Left lung (tissue), 10 donors: Measurements from ENCODE around the gene IKZF1. TPM values are rescaled to one million over a fixed set of nuclear protein-coding genes. Genes with fewer than 3 reads are reported as not detected.
A peak's percentile ranks its signal among the peaks of the same experiment; 100 is the strongest.

Source experiments
- ATAC-seq: fragments of 200-7000 bp; cut with Tn5 transposase; one replicate; pipeline ENCODE4 v1.9.1; 2020; ENCODE audit warnings: moderate library complexity
- DNase-seq, 4 donors: peaks; one replicate each; pipeline ENCODE4 v3.0.0-alpha.2; 2013 to 2020
- H3K27ac ChIP-seq, 2 donors: fragments of 200-600 bp; sonication (generic) in 1 of 2; one replicate each; pipeline versions ENCODE4 v1.5.0 to v1.8.0; 2020 to 2021
- H3K27me3 ChIP-seq, 2 donors: fragments of 200-600 bp; sonication (generic) in 1 of 2; one replicate each; pipeline versions ENCODE4 v1.5.0 to v1.8.0; 2020 to 2021
- H3K36me3 ChIP-seq, 2 donors: fragments of 200-600 bp; sonication (generic) in 1 of 2; one replicate each; pipeline versions ENCODE4 v1.5.0 to v1.8.0; 2020 to 2021
- H3K4me1 ChIP-seq, 2 donors: fragments of 200-600 bp; one replicate each; pipeline ENCODE4 v1.8.0; 2021
- H3K4me3 ChIP-seq, 2 donors: fragments of 200-600 bp; sonication (generic) in 1 of 2; one replicate each; pipeline versions ENCODE4 v1.5.0 to v1.8.0; 2020 to 2021; ENCODE audit warnings: mild to moderate bottlenecking in 1 of 2
- H3K9me3 ChIP-seq, 2 donors: fragments of 200-600 bp; sonication (generic) in 1 of 2; one replicate each; pipeline versions ENCODE4 v1.5.0 to v1.8.0; 2020 to 2021
- CTCF ChIP-seq, 2 donors: fragments of 200-600 bp; sonication (generic) in 1 of 2; IDR thresholded peaks; one replicate each; pipeline versions ENCODE4 v1.5.0 to v1.8.0; 2021; ENCODE audit warnings: antibody characterized with exemption in 2 of 2
- intact Hi-C, 2 donors: fragments of 100-400 bp; cut with DNase I; formaldehyde crosslinking; loops; one replicate each; pipeline versions ENCODE4 v1.11.2 to v1.14.2; 2022
- polyA plus RNA-seq, 6 donors: library from polyadenylated mRNA; unstranded; fragments of 120-200 nt; gene quantifications; one replicate each; pipeline ENCODE4 v1.2.1, GENCODE V29; 2013; ENCODE audit not compliant: insufficient read length in 6 of 6
- total RNA-seq, 2 donors: library from RNA; stranded (reverse); fragmentation: NEBNext Ultra II Directional; extraction: Animal tissue kit (Norgen Biotek cat#: 25700); gene quantifications; one replicate each; pipeline ENCODE4 v1.2.1, GENCODE V29; 2021
- donor health status: DM: no; HTN: yes; CAD: no.
- donor health status: DM: no; HTN: no; CAD: no.

Gene IKZF1
- total and polyA plus RNA-seq, 8 donors: 1.9 to 50.2 (median 2.3) TPM

GRCh38 chr7:50396856-50397255 lies 92.3 kb downstream of the IKZF1 start:
- peaks cover 17 to 34% of the 10 kb centered on the region in 2 donors for H3K27me3 ChIP-seq
- no peak overlapping the region for H3K4me3 ChIP-seq
- TF ChIP-seq CTCF (IDR thresholded peaks at IDR 0.05): no peak
- intact Hi-C loops: no loop called here
- ATAC-seq: no peak
- DNase-seq: no peak
- H3K4me1 ChIP-seq: peaks cover 0 to 17% of the 10 kb centered on the region in 2 donors
- H3K9me3 ChIP-seq: no peaks in the 10 kb centered on the region
- peaks cover 0 to 57% of the 10 kb centered on the region in 2 donors for H3K36me3 ChIP-seq
- no peak overlapping the region for H3K27ac ChIP-seq

- no peak for TF ChIP-seq CTCF (IDR thresholded peaks at IDR 0.05)
- peaks cover 17 to 40% of the 10 kb centered on the region in 2 donors for H3K27me3 ChIP-seq
- intact Hi-C loops: no loop called here
- peaks cover 0 to 17% of the 10 kb centered on the region in 2 donors for H3K4me1 ChIP-seq
- no peaks in the 10 kb centered on the region for H3K9me3 ChIP-seq
- ATAC-seq (no peak), DNase-seq (no peak)
- H3K4me3 ChIP-seq: no peak overlapping the region
- H3K36me3 ChIP-seq: peaks cover 0 to 56% of the 10 kb centered on the region in 2 donors
- H3K27ac ChIP-seq: no peak overlapping the region
Observed at GRCh38 chr7:50397320-50397970, 92.9 kb downstream of the IKZF1 start.

GRCh38 chr7:50397971-50398324 lies 93.4 kb downstream of the IKZF1 start:
- intact Hi-C loops: no loop called here
- ATAC-seq (no peak), DNase-seq (no peak)
- peaks cover 0 to 55% of the 10 kb centered on the region in 2 donors for H3K36me3 ChIP-seq
- H3K9me3 ChIP-seq: no peaks in the 10 kb centered on the region
- H3K27me3 ChIP-seq: peaks cover 17 to 40% of the 10 kb centered on the region in 2 donors
- H3K4me1 ChIP-seq: peaks cover 0 to 17% of the 10 kb centered on the region in 2 donors
- TF ChIP-seq CTCF (IDR thresholded peaks at IDR 0.05): no peak
- H3K4me3 ChIP-seq: no peak overlapping the region
- no peak overlapping the region for H3K27ac ChIP-seq

- DNase-seq: no peak
- Histone ChIP-seq H3K36me3 (peaks cover 0 to 49% of the 10 kb centered on the region in 2 donors), H3K27ac (no peak overlapping the region), H3K9me3 (no peaks in the 10 kb centered on the region), H3K27me3 (peaks cover 17 to 40% of the 10 kb centered on the region in 2 donors), H3K4me3 (no peak overlapping the region), H3K4me1 (peaks cover 0 to 12% of the 10 kb centered on the region in 2 donors)
- ATAC-seq: no peak
- intact Hi-C loops: no loop called here
- no peak for TF ChIP-seq CTCF (IDR thresholded peaks at IDR 0.05)
Observed at GRCh38 chr7:50399206-50399605, 94.7 kb downstream of the IKZF1 start.

- TF ChIP-seq CTCF (IDR thresholded peaks at IDR 0.05): no peak
- no peak overlapping the region for H3K4me3 ChIP-seq
- H3K4me1 ChIP-seq: peaks cover 0 to 15% of the 10 kb centered on the region in 2 donors
- peaks cover 17 to 40% of the 10 kb centered on the region in 2 donors for H3K27me3 ChIP-seq
- intact Hi-C loops: no loop called here
- no peak for ATAC-seq
- H3K27ac ChIP-seq: no peak overlapping the region
- H3K9me3 ChIP-seq: no peaks in the 10 kb centered on the region
- peaks cover 0 to 49% of the 10 kb centered on the region in 2 donors for H3K36me3 ChIP-seq
- DNase-seq: peak in 1 of 4 donors; percentile 73
Observed at GRCh38 chr7:50399635-50400034, 95.1 kb downstream of the IKZF1 start.
